Mammary epithelial cell (primary cell): Measurements from ENCODE around the gene CFAP57.

Experiments used
- CTCF ChIP-seq, 2 donors: IDR thresholded peaks in 1 of 2; conservative IDR thresholded peaks in 1 of 2; 2 replicates each; pipeline ENCODE4 v1.5.1; 2011 to 2012; ENCODE audit warnings: inconsistent platforms in 2 of 2, low read length in 2 of 2, mild to moderate bottlenecking in 2 of 2, control low read depth in 1 of 2, low read depth in 1 of 2; ENCODE audit not compliant: insufficient read depth in 1 of 2; ENCODE audit errors: extremely low read depth in 1 of 2
- EZH2 ChIP-seq: IDR thresholded peaks from 2 replicates; pipeline ENCODE4 v1.6.1; 2012; ENCODE audit warnings: low read length, inconsistent platforms, borderline replicate concordance

- TF ChIP-seq EZH2 (no peak), CTCF (conservative IDR thresholded peaks at IDR 0.05 in 1 of 2, IDR thresholded peaks at IDR 0.05 in 1 of 2; ENCODE audit: extremely low read depth in 1 of 2, insufficient read depth in 1 of 2, low read depth in 1 of 2, low read length in 2 of 2) (no peak)
These were observed 97.7 kb downstream of the CFAP57 start, which contains the start of gene TMEM125 for GRCh38 chr1:43269627-43270375.
